Measurements from ENCODE around the gene CYP27A1.

CYP27A1 gene

DNA sequence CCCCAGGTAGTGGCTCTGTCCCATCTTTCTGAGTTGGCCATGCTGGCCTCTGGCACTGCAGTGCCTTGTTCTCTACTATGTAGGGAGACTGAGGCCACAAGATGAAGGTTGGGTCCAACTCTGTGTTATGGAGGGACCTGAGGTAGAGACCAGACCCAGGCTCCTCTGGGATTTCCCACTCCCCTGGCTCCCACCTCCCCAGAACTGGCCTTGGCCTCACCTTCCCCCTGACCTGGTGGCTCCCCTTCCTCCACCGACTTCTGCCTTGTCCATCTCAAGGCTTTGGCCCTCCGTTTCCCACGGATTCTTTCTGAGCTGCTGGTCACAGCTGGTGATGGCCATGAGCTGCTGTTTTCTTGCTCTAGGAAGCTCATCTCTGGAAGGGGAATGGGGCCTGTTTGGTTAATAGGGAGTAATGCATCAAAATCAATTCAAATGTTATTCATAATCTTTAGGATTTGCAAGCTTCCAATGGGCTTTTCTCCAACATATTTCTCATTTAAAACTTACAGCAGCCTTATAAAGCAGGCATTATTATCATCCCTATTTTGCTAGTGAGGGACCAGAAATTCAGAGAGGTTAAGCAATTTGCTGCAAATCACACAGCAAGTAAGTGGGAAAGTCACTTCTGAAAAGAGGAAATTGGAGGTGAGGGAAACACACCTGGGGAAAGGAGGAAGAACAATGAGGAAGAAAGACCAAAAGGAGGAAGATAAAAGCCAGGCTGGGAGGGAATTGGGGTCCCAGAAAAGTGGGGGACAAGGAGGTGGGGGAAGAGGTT, 48.8 kb downstream of the CYP27A1 start:
- DNase-seq (ENCODE audit: low read depth, low spot score) = no peak
- ChIA-PET POLR2A (no interaction called here), CTCF (no interaction called here)
- H3K4me3 ChIP-seq (ENCODE audit: low read depth, low read length) = no peak overlapping the region
- TF ChIP-seq, protein P1, sequence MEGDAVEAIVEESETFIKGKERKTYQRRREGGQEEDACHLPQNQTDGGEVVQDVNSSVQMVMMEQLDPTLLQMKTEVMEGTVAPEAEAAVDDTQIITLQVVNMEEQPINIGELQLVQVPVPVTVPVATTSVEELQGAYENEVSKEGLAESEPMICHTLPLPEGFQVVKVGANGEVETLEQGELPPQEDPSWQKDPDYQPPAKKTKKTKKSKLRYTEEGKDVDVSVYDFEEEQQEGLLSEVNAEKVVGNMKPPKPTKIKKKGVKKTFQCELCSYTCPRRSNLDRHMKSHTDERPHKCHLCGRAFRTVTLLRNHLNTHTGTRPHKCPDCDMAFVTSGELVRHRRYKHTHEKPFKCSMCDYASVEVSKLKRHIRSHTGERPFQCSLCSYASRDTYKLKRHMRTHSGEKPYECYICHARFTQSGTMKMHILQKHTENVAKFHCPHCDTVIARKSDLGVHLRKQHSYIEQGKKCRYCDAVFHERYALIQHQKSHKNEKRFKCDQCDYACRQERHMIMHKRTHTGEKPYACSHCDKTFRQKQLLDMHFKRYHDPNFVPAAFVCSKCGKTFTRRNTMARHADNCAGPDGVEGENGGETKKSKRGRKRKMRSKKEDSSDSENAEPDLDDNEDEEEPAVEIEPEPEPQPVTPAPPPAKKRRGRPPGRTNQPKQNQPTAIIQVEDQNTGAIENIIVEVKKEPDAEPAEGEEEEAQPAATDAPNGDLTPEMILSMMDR (IDR thresholded peaks at IDR 0.05; ENCODE audit: insufficient read depth, low read length, missing control alignments) = no peak

DNA sequence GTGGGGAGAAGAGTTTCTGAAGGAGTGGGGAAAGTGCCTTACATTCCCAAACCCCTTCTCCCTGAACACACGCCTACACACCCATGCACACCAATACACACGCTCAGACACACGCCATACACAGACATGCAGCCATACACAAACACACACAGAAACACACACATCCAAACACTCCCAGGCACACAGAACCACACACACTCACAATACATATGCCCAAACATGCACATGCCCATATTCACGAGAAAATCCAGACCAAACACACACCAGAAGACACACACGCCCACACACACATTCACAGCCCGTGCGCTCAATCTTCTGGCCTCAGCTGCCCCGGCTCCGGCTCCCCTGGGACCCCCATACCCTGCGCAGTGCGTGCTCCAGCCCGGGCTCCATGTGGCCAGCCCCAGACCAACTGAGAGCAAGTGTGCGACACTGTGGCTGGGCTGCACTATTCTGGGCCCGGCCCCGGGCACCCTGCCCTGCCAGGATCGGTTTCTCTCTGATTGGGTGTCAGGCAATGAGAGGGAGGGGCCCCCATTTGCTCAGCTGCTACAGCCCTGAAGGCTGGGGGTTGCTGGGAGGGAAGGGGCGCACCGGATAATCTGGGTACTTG, 49.5 kb downstream of the CYP27A1 start, which contains the start of gene PRKAG3:
PRKAG3 (minus strand) TSS at position 426 of the 613 bp plus-strand sequence.
- DNase-seq (ENCODE audit: low read depth, low spot score) = no peak
- no peak within 1 kb of the TSS for H3K4me3 ChIP-seq (ENCODE audit: low read depth, low read length)
- TF ChIP-seq, protein P1 (IDR thresholded peaks at IDR 0.05; ENCODE audit: insufficient read depth, low read length, missing control alignments) = no peak
- POLR2A ChIA-PET = no interaction called here
- CTCF ChIA-PET = no interaction called here

DNA sequence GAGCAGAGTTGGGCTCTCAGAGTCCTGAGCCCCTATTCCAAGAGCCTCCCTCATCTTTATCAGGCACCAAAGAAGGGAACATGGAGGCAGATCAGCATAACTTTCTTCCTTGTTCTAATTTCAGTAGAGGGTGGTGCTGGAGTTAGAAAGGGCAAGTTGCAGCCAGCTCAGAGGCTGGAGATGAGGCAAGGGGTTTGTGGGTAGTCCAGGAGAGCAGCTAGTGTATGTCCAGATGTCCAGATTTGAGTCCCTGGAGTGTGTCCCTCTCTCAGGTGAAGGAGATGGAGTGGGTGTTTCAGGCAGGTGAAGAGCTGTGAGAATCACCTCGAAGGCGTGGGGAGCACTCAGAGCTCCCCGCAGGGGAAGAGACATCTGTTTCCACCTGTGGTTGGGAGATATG, 50.1 kb downstream of the CYP27A1 start:
- no peak overlapping the region for H3K4me3 ChIP-seq (ENCODE audit: low read depth, low read length)
- POLR2A ChIA-PET = no interaction called here
- CTCF ChIA-PET = no interaction called here
- no peak for DNase-seq (ENCODE audit: low read depth, low spot score)
- TF ChIP-seq, protein P1 (IDR thresholded peaks at IDR 0.05; ENCODE audit: insufficient read depth, low read length, missing control alignments) = no peak

DNA sequence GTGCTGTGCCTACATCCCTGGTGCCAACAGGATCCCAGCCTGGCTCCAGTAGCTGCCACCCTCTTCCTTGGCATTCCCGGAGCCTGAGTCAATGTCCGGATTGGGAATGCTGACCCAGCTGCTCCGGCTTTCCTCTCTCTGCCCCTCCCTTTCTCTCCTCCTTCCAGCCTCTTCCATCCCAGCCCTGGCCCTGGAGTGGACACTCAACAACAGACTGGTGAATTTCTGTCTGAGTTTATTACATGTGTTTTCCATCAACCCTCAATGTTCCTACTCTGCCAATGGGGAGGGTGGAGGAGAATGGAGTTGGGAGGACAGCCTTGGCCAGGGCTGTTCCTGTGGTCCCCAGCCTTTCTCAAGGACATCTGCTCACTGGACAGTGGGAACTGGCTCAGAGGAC, 50.6 kb downstream of the CYP27A1 start:
- POLR2A ChIA-PET = no interaction called here
- CTCF ChIA-PET = no interaction called here
- TF ChIP-seq, protein P1 (IDR thresholded peaks at IDR 0.05; ENCODE audit: insufficient read depth, low read length, missing control alignments) = no peak
- no peak for DNase-seq (ENCODE audit: low read depth, low spot score)
- no peak overlapping the region for H3K4me3 ChIP-seq (ENCODE audit: low read depth, low read length)

DNA sequence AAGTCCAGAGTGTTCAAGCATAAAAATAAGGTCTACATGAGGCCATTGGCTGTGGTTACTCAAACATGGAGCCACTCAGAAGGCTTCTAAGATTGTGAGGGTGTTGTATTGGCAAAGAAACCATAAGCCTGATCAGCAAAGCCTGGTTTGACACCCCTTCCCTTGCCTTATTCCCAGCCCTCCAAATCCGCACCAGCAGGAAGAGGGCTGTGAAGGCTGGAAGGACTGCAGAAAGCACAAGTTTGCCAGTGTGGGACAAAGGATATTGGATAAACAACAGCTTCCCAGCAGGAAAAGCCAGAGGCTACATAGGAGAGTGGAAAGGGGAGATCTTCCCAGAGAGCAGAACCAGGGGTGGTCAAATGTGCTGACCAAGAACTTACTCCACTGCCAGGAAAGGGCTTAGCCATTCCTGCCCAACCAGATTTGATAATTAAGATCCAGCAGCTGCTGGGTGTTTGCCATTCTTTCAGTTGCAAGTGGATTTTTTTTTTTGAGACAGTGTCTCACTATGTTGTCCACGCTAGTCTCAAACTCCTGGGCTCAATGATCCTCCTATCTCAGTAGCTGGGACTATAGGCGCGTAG, 51.2 kb downstream of the CYP27A1 start:
- CTCF ChIA-PET = interaction anchor here (1.2 to 1.7 kb wide), 2 partner anchors 15 to 146 kb away, joined by 3 to 11 read pairs; no protein-coding TSS in a partner anchor
- TF ChIP-seq, protein P1 (IDR thresholded peaks at IDR 0.05; ENCODE audit: insufficient read depth, low read length, missing control alignments) = no peak
- no peak overlapping the region for H3K4me3 ChIP-seq (ENCODE audit: low read depth, low read length)
- no peak for DNase-seq (ENCODE audit: low read depth, low spot score)
- POLR2A ChIA-PET = no interaction called here

DNA sequence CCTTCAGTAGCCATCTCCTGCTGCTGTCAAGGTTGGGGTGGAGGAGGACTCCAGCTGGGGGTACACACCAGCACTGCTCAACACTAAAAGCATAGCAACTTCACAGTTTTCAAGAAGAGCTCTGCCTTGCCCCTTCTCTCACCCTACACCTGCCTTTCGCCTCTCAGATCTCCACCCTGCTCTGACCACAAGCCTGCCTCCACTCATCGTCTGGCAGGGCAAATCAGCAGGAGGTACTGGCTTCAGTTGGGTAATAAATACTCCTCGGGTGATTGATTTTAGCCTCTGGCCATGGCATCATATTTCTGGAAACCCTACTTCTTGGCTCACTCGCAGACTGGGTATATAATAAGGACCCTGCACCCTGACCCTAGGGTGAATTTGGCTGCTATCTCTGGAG, 52.7 kb downstream of the CYP27A1 start:
- no peak for DNase-seq (ENCODE audit: low read depth, low spot score)
- no peak overlapping the region for H3K4me3 ChIP-seq (ENCODE audit: low read depth, low read length)
- POLR2A ChIA-PET = no interaction called here
- TF ChIP-seq, protein P1 (IDR thresholded peaks at IDR 0.05; ENCODE audit: insufficient read depth, low read length, missing control alignments) = no peak
- CTCF ChIA-PET = interaction anchor here (0.9 to 1.7 kb wide), 2 partner anchors 13 to 42 kb away, joined by 3 to 11 read pairs; no protein-coding TSS in a partner anchor

Data from AG04449 (cell line).